GM19023 (cell line): ENCODE results near the gene ASTN1.
A peak's percentile ranks its signal among the peaks of the same experiment; 100 is the strongest.

ENCODE experiments used
- ATAC-seq: cut with Tn5 transposase; IDR thresholded peaks from one replicate; pipeline ENCODE4 v1.9.1; 2021; ENCODE audit warnings: mild to moderate bottlenecking, moderate library complexity; ENCODE audit not compliant: unreplicated experiment

The ASTN1 gene

DNA sequence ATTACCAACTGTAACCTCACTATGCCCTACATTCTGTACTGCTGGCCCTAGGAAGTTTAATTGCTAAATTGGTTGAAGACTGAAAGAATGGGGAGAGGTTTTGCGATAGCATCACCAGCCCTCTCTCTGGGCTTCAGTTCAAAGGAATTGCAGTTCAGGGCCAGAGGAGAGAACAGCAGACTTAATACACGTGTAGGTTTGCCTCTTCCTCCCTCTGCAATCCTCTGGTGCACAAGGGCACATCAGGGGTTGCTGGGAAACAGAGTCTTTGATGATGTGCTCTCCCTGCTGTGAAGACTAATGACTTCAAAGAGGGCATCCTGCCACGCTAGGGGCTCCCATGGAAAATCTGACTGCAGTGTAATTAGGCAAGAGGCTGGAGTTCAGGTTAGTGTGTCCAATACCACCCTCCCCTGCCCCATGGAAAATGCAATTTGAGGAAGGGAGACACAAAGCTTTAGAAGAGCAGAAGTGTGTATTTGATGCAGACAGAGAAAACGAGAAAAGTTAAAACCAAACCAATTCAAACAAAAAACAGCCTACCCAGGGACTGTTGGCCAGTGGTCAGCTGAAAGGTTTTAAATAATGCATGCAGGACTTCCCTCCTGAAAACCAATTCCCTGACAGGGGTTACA is 167.9 kb downstream of the ASTN1 start:
- no peak for ATAC-seq

DNA sequence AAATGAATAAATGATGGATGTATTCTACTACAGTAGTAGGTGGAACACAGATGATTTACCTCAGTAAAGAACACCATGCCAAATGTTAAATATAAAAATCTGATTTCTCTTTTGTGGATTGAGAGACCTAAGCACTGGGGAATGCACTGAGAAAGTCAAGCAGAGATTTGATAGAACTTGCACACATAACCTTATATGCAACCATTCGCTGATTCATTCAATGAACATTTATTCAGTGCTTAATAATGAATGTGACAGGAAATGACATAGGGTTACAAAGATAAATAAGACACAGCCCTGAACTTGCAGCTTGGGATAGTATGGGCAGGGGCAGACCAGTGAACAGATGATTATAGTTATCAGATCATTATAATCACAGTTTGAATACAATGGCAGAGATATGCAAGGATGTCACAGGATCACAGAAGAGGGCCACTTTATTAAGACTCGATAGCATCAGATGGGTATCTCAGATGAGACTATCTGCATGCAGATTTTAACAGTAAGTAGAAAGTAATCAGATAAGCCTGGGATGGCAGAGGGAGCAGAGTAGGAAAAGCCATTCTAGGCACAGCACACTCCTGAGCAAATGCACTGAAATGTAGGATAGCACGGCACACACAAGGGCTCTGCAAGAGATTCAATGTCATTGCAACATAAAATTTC is 169.4 kb downstream of the ASTN1 start:
- ATAC-seq: no peak

DNA sequence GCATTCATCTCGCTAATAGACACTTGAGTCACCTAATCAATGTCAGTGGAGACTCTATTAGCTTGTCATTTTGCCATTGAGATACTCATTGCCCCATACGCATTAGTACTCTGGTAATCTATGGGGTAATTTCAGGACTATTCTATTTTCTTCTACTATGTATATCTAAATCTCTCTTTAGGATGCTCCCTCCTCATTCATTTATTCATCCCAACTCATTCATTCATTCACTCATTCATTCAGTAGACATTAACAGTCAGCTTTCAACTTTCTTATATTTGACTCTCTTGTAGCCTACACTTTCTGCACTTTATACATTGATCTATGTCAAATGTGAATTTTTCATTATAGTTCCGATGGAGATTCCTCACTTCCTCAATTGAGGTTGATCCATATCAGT is 170.9 kb downstream of the ASTN1 start:
- no peak for ATAC-seq

DNA sequence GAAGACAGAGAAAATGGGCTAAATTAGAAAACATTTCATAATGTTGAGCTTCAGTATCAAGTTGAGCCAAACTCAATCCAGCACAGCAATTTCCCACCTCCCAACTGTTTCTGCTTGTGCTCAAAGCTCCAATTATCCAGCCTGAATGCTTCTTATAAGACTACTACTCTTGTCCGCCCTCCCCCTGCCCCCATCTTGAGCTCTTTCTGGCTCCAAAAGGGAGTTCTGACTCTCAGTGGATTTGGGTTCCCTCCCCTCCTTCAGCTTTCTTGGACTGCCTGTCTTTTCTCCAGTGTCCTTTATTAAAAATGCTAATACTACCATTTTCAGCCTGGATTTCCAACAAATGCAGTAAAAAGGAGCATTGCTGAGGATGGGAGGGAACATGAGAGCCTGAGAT is 174.8 kb downstream of the ASTN1 start:
- no peak for ATAC-seq

DNA sequence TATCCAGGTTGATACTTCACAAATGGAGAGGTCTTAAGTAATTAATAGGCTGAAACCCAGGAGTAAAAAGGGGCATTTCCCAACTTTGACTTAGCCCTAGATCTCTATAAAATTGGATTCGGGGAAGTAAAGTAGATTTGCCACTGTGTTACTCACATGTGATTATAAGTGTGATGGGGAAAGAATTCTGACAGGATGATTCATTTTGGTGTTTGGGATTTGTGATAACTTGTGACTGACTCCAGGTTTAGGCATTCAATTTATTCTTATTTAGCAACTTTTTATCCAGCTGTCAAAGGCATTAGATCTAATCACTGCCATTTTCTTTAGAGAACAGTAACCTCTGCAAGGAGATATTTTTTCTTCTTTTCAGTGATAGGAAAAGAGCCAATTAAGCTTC is 175.5 kb downstream of the ASTN1 start:
- no peak for ATAC-seq

DNA sequence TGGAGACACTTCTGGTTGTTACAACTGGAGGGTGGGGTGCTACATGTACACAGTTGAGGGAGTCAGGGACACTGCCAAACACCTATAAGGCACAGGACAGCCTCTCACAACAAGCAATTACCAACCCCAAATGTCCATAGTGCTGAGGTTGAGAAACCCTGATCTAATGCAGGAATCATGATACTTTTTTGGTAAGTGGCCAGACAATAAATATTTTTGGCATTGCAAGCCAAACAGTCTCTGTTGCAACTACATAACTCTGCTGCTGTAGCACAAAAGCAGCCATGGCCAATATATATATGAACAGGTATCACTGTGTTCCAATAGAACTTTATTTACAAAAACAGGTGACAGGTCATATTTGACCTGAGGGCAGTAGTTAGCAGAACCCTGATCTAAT is 177.5 kb downstream of the ASTN1 start:
- ATAC-seq: no peak

DNA sequence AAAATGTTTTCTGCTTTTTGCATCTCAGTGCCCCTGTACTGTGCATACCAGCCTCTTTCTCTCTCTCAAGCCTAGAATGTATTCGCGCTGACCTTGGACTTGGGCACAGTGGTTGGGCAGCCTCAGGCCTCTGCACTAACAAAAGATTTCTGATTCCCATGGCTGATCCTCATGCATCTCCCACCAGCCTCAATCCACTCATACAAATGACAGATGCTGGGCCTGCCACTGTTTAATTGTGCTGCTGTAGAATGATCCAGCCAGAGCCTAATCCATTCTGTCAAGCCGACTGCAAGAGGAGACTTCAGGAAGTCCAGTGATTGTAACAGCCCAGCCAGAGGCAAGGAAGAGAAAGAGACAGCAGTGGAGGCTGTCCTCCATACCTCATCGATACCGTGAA is 180.8 kb downstream of the ASTN1 start:
- no peak for ATAC-seq

DNA sequence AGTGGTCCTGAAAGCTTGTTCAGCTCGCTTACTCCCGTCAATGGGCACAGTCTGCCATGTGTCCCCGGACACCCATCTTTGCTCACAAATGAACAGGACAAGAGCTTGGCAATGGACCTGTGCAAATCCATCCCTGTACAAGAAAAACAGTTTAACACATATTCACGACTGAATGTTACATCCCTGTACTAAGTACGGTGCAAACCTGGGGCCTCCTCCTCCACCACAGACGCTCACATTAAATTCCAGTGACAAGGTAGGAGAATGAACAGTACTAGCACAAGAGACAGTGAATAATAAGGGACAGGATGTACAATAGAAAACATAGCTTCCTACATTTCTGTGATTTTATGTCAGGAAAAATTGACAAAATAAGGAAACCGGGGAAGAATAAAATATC is 187.7 kb downstream of the ASTN1 start:
- ATAC-seq: no peak

DNA sequence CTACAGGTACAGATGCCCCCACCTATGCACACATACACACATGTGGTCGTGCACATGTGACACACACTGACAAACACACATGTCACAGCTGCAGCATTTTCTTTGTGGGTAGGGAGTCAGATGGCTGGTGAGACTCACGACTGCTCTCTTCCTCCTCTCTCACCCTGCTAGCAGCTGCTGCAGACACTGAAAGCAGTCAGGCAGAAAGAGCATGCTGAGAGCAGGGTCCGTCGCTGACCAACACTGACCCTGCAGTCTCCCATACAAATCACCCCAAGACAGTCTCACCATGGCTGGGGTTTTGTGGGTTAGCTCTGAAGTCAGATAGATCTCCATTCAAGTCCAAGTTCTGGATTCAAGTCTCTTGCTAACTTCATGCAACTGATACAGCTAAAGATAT is 188.3 kb downstream of the ASTN1 start:
- ATAC-seq: no peak

DNA sequence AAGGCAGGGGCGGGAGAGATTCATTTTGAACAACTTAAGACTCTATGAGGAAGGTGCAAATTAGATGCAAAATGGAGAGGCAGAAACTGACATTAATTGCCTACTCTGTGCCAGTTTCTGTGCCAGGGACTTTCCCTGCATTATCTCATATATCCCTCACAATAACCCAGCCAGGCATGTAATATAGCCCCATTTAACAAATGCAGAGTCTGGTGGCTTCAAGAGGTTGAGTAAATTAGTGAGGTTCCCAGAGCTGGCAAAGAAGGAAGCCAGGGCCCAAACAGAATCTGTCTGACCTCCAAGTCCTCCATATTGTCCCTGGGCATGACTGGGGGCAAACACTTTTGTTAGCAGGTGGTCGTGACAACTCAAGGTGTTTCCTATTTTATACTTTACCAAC is 199.8 kb downstream of the ASTN1 start:
- no peak for ATAC-seq

DNA sequence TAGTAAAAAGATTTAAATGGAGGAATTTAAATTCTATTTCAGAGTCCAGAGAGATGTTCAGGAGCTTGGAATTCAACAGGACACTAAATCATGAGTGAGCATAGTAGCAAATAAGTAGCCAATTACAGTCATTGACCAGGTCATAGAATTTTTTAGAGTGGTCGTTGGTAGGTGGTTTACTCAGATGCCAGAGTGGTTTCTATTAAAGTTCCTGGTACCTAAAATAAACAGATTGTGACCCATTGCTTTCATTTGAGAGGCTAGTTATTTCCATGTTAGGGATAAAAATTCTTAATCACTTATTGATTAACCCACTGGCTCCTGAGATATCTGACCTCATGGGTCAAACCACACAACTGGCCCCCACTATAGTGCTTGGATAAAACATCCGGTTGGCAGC is 201.3 kb downstream of the ASTN1 start:
- no peak for ATAC-seq

DNA sequence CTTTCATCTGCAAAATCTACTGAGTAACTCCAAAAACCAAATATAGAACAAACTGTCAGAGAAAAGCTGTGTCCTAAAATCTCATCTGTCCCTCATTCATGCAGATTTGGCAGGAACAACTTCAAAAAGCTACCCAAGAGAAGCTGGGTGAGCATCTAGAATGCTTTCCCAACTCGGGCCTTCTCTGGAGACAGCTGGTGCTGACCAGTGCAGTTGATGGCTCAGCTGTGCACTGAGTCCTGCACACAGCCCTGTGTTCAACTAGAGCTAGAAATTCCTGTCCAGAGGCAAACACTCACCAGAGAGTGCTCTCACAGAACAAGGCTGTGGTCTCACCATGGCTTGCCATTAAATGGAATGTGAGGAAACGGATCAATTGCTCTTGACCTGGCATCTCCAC is 202.8 kb downstream of the ASTN1 start:
- no peak for ATAC-seq

DNA sequence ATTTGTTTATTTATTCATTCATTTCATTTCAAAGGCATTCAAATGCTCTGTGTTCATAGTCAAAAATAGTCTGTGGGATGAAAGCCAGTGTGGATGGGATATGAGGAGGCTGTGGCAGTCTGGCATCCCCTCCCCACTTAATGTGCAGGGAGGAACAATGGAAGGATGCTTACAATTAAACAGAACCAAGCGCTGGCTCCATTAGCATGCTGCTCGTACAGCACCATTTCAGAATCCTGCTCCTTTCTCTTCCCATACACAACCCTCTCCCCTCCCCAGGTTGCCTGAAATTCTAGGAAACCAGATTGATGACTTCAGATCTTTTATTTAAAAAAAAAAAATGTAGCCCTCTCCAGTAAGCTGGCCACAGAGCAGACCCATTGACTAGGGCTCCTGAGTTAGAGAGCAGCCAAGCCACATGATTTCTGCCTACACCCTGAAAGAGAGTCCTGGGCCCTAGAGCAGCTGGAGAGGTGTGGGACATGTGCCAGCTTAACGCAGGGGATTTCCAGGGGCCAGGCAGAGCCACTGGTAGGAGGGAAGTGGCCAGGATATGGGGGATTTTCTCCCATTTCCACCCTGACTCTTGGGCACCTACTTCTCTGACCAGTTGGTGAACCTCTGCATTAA is 205.2 kb downstream of the ASTN1 start:
- no peak for ATAC-seq

DNA sequence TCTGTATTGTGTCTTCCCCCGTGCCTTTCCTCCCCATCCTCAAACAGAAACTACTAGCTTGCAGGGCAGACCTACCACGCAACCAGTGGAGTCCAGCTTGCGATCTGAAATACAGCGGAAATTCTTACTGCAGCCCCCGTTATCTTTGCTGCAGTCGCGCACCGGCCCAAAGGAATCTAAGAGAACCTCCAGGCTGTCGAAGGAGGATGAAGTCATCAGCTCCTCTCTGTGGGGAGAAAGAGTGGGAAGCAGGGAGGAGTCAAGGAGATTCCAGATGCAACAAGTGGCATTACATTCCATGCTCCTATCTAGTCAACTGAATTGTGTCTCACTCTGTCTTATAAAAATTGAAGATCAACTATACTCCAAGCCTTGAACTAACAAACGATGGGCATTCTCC is 206.9 kb downstream of the ASTN1 start:
- no peak for ATAC-seq

DNA sequence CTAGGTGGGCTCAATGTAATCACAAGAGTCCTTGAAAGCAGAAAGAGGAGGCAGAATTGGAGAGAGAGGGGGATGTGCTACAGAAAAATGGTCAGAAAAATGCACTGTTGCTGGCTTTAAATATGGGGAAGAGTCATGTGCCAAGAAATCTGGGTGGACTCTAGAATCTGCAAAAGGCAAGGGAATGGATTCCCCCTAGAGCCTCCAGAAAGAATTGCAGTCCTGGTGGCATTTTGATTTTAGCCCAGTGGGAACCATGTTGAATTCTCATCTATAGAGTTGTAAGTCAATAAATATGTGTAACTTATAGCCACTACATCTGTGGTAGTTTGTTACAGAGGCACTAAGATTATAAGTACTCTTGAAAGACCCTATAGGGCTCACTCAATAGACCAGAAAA is 210.3 kb downstream of the ASTN1 start:
- no peak for ATAC-seq

DNA sequence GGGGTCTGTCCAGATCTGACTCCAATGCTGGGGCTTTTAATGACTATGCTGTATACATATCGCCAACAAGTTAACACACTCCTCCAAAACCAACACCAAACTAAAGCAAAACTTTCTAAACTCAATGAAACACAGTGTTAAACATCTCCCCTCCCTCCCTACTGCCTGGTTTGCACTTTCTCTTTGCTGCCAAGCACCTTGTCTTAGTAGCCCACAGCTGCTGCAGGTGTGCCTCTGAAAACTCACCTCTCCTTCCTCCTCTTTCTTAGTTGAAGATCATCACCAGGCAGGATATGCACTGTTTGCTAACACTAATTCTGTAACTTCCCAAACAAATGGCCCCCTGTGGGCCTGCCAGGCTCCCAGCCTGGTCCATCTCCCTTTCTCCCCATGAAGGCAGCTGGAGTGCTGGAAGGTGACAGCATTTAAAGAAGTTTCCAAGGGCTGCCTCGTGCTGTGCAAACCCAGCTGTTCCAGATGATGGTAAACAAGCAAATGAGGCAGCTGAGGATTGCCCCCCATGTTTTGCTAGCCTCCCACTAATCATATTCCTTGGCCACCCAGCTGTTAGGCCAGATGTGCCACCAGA is 213.7 kb downstream of the ASTN1 start:
- no peak for ATAC-seq

DNA sequence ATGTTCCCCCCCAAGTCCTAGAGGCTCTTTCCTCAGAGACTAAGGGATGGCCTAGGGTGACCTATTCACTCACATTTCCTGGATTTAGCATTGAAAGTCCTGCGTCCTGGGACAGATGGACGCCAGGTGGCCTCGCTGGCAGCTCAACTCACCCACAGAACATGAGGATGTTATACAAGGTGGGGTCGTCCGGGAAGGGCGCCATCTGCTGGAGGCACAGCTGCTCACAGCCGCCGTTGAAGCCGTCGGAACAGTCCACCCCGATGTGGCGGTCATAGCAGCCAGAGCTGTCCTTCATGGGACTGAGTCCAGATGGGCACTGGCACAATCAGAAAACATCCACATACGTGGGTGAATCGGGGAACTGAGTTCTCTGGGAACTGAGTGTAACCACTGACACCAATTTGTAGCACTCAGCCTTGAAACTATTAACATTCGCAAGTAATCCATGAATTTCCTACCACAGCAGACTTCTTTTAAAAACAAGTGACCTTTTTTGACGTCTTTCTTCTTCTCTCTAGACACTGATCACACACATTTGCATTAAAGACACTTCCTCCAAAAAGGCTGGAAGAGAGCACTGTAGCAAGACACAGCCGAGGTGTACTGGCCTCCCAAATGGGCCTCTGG is 215.4 kb downstream of the ASTN1 start:
- ATAC-seq: peak; percentile 52

DNA sequence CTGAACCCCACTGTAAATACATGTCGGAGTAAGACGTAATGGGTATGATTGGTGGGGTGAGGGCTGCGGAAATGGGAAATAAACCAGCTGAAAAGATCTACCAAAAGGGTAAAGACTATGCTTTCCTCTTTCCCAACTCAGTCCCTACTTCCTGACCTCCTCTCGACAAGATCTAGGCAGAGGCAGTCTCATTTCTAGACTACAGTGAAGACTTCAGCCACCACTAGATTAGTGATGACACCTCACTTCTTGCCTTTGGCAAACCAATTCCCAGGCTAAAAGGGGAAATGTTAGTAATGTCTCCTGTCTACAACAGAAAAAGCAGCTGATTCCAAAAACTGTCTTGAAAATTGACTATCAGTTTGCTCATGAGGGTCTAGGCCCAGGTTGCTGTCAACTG is 219.9 kb downstream of the ASTN1 start:
- ATAC-seq: no peak

DNA sequence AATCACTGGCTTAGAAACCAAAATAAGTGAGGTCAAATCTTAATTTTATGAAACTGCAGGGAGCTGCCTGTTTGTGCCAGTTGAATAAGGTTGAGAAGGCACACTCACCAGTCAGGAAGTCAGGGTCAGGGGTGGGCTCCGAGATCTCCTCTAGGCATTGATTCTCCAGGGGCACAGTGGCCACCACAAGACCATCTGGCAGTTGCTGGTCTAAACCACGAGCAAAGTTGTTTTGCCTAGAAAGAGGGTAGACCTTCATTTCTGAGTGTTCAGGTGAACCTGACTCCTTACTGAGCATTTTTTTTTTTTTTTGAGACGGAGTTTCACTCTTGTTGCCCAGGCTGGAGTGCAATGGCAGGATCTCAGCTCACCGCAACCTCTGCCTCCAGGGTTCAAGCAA is 220.7 kb downstream of the ASTN1 start:
- no peak for ATAC-seq

DNA sequence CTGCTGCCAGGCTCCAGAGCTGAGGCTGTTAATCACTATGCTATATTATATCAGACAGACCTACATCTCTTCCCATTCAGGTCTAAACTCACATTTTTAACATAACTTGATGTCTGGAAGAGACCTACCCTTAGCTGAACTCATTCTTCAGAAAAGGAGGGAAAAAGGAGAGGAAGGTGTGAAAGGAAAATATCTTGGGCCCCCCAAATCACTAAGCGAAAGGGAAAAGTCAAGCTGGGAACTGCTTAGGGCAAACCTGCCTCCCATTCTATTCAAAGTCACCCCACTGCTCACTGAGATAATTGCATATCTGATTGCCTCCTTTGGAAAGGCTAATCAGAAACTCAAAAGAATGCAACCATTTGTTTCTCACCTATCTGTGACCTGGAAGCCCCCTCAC is 222.2 kb downstream of the ASTN1 start:
- no peak for ATAC-seq

DNA sequence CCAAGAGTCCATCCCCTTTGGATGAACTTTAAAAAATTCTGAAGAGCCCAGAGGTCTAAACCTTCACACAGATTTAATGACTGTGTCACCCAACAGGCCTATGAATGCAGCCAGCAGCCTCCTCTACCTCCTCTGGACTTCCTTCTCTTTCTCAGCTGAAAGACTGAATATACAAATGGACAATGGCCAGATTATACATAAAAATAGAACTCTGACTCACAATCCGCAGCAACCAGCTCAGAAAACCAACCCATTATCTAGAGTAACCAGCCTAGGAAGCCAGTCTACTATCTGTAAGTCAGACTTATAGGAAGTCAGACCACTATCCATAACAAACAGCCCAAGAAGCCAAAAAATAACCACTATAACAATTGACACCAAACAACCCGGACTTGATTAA is 224.5 kb downstream of the ASTN1 start:
- ATAC-seq: no peak

DNA sequence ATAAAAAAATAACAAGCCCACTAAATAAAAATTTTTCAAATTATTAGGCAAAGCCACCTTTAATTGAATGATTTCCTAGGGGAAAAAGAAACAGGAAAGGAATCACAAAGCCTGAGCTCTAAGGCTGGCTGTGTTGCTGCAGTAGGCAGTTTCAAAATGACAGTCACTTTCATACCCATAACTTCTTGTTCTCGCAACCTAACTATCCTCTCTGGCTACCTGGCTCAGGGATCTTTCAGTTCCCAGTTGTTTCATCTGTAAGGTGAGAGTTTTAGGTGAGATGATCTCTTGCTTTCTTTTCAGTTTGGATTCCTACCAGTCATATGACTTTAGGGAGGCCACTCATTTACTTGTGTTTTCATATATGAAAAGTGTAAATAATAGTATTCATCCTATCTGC is 226.1 kb downstream of the ASTN1 start:
- no peak for ATAC-seq
